ENCODE results near the gene ZNF444. TPM values are rescaled to one million over a fixed set of nuclear protein-coding genes. Genes with fewer than 3 reads are reported as not detected.

The ZNF444 gene
- total RNA-seq = 41.6 and 47.9 TPM in 2 replicates
- long read RNA-seq, partial matches to known transcripts = 0 of 1 reads
- long read RNA-seq, other reads (novel, unspliced or antisense) = 1 of 1 reads

DNA sequence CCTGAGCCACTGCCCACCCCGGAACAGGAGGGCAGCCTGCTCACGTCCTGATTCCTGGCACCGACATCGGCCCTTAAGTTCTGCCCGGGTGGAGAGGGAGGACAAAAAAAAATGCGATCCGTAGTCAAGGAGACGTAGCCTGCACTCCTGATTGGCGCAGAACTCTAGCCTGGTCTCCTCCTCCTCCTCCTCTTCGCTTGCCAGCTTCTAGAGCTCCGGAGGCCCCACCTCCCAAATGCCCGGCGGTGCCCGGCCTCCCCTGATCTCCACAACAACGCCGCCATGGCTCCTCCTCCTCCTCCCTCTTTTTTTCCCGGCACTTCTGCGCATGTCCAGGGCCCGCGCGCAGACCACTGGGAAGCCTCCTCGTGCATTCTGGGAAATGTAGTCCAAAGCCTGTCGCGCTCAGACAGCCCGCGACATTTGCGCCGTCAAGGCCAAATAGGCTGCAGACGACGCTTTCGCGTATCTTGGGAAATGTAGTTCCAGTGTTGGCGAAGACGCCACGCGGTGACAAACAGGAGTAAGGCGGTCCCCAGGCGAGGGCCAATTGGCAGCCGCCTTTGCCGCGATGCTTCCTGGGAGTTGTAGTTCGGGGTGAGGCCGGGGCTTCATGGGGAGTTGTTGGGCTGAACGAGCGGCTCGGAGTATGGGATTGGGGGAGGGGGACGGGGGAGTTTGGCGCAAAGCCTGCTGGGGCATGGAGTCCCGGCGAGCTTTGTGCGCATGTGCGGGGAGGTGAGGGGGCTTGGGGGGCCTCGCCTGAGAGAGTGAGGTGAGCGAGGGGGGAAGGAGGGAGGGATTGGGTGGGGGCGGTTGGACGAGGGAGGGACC is at the start of gene ZNF444:
ZNF444 (plus strand) TSS at position 705 of the 834 bp plus-strand sequence. CDS start 5,625 bp downstream, outside the sequence.
- TF ChIP-seq, protein P1, sequence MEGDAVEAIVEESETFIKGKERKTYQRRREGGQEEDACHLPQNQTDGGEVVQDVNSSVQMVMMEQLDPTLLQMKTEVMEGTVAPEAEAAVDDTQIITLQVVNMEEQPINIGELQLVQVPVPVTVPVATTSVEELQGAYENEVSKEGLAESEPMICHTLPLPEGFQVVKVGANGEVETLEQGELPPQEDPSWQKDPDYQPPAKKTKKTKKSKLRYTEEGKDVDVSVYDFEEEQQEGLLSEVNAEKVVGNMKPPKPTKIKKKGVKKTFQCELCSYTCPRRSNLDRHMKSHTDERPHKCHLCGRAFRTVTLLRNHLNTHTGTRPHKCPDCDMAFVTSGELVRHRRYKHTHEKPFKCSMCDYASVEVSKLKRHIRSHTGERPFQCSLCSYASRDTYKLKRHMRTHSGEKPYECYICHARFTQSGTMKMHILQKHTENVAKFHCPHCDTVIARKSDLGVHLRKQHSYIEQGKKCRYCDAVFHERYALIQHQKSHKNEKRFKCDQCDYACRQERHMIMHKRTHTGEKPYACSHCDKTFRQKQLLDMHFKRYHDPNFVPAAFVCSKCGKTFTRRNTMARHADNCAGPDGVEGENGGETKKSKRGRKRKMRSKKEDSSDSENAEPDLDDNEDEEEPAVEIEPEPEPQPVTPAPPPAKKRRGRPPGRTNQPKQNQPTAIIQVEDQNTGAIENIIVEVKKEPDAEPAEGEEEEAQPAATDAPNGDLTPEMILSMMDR (IDR thresholded peaks at IDR 0.05) = no peak
- peaks cover 2% of the 10 kb centered on the region for H3K36me3 Mint-ChIP-seq (ENCODE audit: unreplicated experiment)
- peak within 1 kb of the TSS; percentile 97 for H3K27ac Mint-ChIP-seq (ENCODE audit: unreplicated experiment)
- H3K4me1 Mint-ChIP-seq (ENCODE audit: unreplicated experiment) = peaks cover 23% of the 10 kb centered on the region
- peak within 1 kb of the TSS; percentile 86 for H3K4me3 Mint-ChIP-seq (ENCODE audit: unreplicated experiment)
- DNase-seq (ENCODE audit: extremely low spot score, unreplicated experiment) = peak; percentile 100
- H3K27me3 Mint-ChIP-seq (ENCODE audit: unreplicated experiment) = no peaks in the 10 kb centered on the region
- H3K9me3 Mint-ChIP-seq (ENCODE audit: unreplicated experiment) = no peaks in the 10 kb centered on the region

DNA sequence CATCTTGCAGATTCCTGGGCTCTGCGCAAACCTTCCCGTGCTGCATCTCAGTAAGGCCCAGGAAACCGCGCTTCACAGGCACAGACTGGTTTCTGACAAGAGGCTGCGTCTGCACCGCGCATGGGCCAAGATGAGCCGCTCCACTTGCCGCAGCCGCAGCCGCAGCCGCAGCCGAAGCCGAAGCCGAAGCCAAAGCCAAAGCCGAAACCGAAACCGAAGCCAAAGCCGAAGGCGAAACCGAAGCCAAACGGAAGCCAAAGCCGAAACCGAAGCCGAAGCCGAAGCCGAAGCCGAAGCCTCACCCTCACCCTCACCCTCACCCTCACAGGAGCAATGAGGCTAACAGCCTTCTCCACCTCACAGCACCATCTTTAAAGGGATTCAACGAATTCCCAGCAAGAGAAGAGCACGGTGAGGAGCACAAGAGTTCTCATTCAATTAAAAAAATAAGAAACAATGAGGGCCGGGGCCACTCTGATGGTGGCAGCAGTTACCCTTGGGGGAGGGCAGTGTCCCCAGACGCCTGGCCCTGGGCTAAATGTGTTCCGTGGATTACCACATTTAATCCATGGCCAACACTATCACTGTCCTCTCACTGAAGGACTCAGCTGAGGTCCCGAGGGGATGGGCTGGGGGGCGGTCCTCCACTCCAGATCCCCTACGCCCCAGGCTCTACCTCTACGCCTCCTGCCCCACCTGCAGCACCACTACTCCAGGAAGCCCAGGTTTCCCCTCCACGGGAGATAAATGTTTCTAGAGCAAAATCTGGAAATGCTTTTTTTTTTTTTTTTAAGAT is 49.1 kb upstream of the ZNF444 start:
- no peak for DNase-seq (ENCODE audit: extremely low spot score, unreplicated experiment)
- Mint-ChIP-seq H3K9me3 (ENCODE audit: unreplicated experiment) (peaks cover 10% of the 10 kb centered on the region), H3K4me1 (ENCODE audit: unreplicated experiment) (peaks cover 21% of the 10 kb centered on the region), H3K36me3 (ENCODE audit: unreplicated experiment) (peaks cover 21% of the 10 kb centered on the region), H3K27me3 (ENCODE audit: unreplicated experiment) (no peaks in the 10 kb centered on the region), H3K27ac (ENCODE audit: unreplicated experiment) (peak overlapping the region; percentile 81), H3K4me3 (ENCODE audit: unreplicated experiment) (no peak overlapping the region)
- TF ChIP-seq, protein P1 (IDR thresholded peaks at IDR 0.05) = no peak

DNA sequence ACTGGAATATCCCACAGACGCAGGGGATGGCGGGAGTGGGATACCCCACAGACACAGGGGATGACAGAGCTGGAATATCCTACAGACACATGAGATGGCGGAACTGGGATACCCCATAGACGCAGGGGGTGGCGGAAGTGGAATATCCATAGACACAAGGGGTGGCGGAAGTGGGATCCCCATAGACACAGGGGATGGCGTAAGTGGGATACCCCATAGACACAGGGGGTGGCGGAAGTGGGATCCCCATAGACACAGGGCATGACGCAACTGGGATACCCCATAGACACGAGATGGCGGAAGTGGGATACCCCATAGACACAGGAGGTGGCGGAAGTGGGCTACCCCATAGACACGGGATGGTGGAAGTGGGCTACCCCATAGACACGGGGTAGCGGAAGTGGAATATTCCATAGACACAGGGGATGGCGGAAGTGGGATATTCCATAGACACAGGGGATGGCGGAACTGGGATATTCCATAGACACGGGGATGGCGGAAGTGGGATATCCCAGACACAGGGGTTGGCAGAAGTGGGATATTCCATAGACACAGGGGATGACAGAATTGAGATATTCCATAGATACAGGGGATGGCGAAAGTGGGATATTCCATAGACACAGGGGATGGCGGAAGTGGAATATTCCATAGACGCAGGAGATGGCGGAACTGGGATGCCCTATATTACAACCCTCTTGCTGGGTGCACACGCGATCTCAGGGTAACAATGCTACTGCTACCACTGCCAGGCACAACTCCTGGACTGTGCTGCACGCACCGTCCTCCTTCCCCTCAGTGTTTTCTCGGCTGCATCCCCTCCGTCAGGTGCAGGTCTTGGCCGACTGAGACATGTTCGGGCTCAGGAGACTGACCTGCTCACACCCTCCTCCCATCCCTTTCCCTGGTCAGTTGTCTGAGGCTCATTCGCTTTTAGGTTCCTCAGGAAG is 48.1 kb upstream of the ZNF444 start:
- Mint-ChIP-seq H3K4me1 (ENCODE audit: unreplicated experiment) (peaks cover 21% of the 10 kb centered on the region), H3K27ac (ENCODE audit: unreplicated experiment) (no peak overlapping the region), H3K27me3 (ENCODE audit: unreplicated experiment) (no peaks in the 10 kb centered on the region), H3K9me3 (ENCODE audit: unreplicated experiment) (peaks cover 10% of the 10 kb centered on the region), H3K4me3 (ENCODE audit: unreplicated experiment) (no peak overlapping the region), H3K36me3 (ENCODE audit: unreplicated experiment) (peaks cover 21% of the 10 kb centered on the region)
- no peak for DNase-seq (ENCODE audit: extremely low spot score, unreplicated experiment)
- TF ChIP-seq, protein P1 (IDR thresholded peaks at IDR 0.05) = no peak

DNA sequence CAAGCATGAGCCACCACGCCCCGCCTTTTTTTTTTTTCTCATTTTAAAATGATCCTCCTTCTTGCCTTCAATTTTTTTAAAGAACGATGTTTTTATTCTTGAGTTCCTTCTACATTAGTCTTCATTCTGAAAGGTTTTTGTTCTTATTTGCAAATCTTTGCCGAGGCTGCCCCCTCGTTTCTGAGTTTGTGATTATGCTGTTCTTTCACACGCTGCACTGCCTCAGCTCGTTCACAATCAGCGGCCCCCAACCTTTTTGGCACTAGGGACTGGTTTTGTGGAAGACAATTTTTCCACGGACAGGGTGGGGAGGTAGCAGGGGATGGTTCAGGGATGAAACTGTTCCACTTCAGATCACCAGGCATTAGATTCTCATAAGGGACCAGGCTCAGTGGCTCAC is 46.6 kb upstream of the ZNF444 start:
- peaks cover 19% of the 10 kb centered on the region for H3K36me3 Mint-ChIP-seq (ENCODE audit: unreplicated experiment)
- H3K4me3 Mint-ChIP-seq (ENCODE audit: unreplicated experiment) = no peak overlapping the region
- H3K4me1 Mint-ChIP-seq (ENCODE audit: unreplicated experiment) = peaks cover 21% of the 10 kb centered on the region
- TF ChIP-seq, protein P1 (IDR thresholded peaks at IDR 0.05) = no peak
- no peaks in the 10 kb centered on the region for H3K27me3 Mint-ChIP-seq (ENCODE audit: unreplicated experiment)
- no peak for DNase-seq (ENCODE audit: extremely low spot score, unreplicated experiment)
- peaks cover 10% of the 10 kb centered on the region for H3K9me3 Mint-ChIP-seq (ENCODE audit: unreplicated experiment)
- no peak overlapping the region for H3K27ac Mint-ChIP-seq (ENCODE audit: unreplicated experiment)

Measured in osteocyte (in vitro differentiated cells).